Mesenchymal stem cell (in vitro differentiated cells and primary cell): ENCODE measurements around the gene EFCAB11.

Experiments used
- DNase-seq: peaks from one replicate; pipeline ENCODE4 v3.0.0-alpha.2; 2013
- H2AFZ ChIP-seq: one replicate; pipeline ENCODE4 v1.6.1; 2013; ENCODE audit warnings: low read depth, mild to moderate bottlenecking, control low read depth, inconsistent platforms, low read length, moderate library complexity
- H2AK5ac ChIP-seq: 2 replicates; pipeline ENCODE4 v1.6.1; 2013; ENCODE audit warnings: low read length, moderate library complexity, mild to moderate bottlenecking, inconsistent platforms; ENCODE audit not compliant: severe bottlenecking
- H2BK120ac ChIP-seq: one replicate; pipeline ENCODE4 v1.6.1; 2013; ENCODE audit warnings: low read depth, mild to moderate bottlenecking, inconsistent platforms, low read length, moderate library complexity
- H2BK12ac ChIP-seq, 2 experiments: one replicate each; pipeline ENCODE4 v1.6.1; 2013; ENCODE audit warnings: inconsistent platforms in 2 of 2, low read length in 2 of 2, mild to moderate bottlenecking in 2 of 2, moderate library complexity in 2 of 2, control low read depth in 1 of 2
- H2BK15ac ChIP-seq: one replicate; pipeline ENCODE4 v1.6.1; 2013; ENCODE audit warnings: mild to moderate bottlenecking, low read depth, inconsistent platforms; ENCODE audit not compliant: poor library complexity, severe bottlenecking
- H2BK5ac ChIP-seq: 2 replicates; pipeline ENCODE4 v1.6.1; 2013; ENCODE audit warnings: low read depth, mild to moderate bottlenecking, low read length, control low read depth, inconsistent platforms; ENCODE audit not compliant: poor library complexity, severe bottlenecking
- H3K14ac ChIP-seq, 2 experiments: one replicate each; pipeline ENCODE4 v1.6.1; 2013; ENCODE audit warnings: inconsistent platforms in 2 of 2, low read length in 2 of 2, control low read depth in 1 of 2, mild to moderate bottlenecking in 1 of 2, moderate library complexity in 1 of 2
- H3K18ac ChIP-seq, 2 experiments: one replicate each; pipeline ENCODE4 v1.6.1; 2013; ENCODE audit warnings: inconsistent platforms in 2 of 2, low read length in 2 of 2, control low read depth in 1 of 2, low read depth in 1 of 2, mild to moderate bottlenecking in 1 of 2
- H3K23ac ChIP-seq, 2 experiments: one replicate each; pipeline ENCODE4 v1.6.1; 2013; ENCODE audit warnings: inconsistent platforms in 2 of 2, low read length in 2 of 2, mild to moderate bottlenecking in 2 of 2, moderate library complexity in 2 of 2, control low read depth in 1 of 2
- H3K27ac ChIP-seq: 2 replicates; pipeline ENCODE4 v1.5.1; 2013; ENCODE audit warnings: mild to moderate bottlenecking, moderate library complexity, low read length, control low read depth, inconsistent platforms; ENCODE audit not compliant: poor library complexity, severe bottlenecking
- H3K27me3 ChIP-seq, 2 experiments: 2 replicates each; pipeline versions ENCODE4 v1.6.1 to v1.7.0; 2013; ENCODE audit warnings: low read length in 2 of 2, mild to moderate bottlenecking in 2 of 2, moderate library complexity in 2 of 2, control low read depth in 1 of 2, inconsistent platforms in 1 of 2; ENCODE audit not compliant: control insufficient read depth in 1 of 2, insufficient read depth in 1 of 2
- H3K36me3 ChIP-seq, 2 experiments: 2 replicates each; pipeline versions ENCODE4 v1.6.1 to v1.7.0; 2013; ENCODE audit warnings: low read length in 2 of 2, control low read depth in 1 of 2, inconsistent platforms in 1 of 2, low read depth in 1 of 2, mild to moderate bottlenecking in 1 of 2; ENCODE audit not compliant: insufficient read depth in 2 of 2, control insufficient read depth in 1 of 2
- H3K4ac ChIP-seq, 2 experiments: one replicate each; pipeline ENCODE4 v1.6.1; 2013; ENCODE audit warnings: inconsistent platforms in 2 of 2, low read length in 2 of 2, mild to moderate bottlenecking in 2 of 2, moderate library complexity in 2 of 2, control low read depth in 1 of 2, low read depth in 1 of 2
- H3K4me1 ChIP-seq: 2 replicates; pipeline ENCODE4 v1.6.1; 2013; ENCODE audit warnings: low read depth, low read length, control low read depth; ENCODE audit not compliant: control insufficient read depth, insufficient read depth
- H3K4me2 ChIP-seq: 2 replicates; pipeline ENCODE4 v1.6.1; 2013; ENCODE audit warnings: low read length, mild to moderate bottlenecking, inconsistent platforms; ENCODE audit not compliant: poor library complexity, severe bottlenecking
- H3K4me3 ChIP-seq, 2 experiments: 2 replicates each; pipeline versions ENCODE4 v1.5.1 to v1.7.0; 2013; ENCODE audit warnings: low read length in 2 of 2, mild to moderate bottlenecking in 2 of 2, control low read depth in 1 of 2, low read depth in 1 of 2; ENCODE audit not compliant: insufficient read depth in 1 of 2
- H3K79me1 ChIP-seq: replicated peaks from 2 replicates; pipeline ENCODE4 v1.6.1; 2013; ENCODE audit warnings: mild to moderate bottlenecking, control low read depth, low read length, inconsistent platforms; ENCODE audit not compliant: poor library complexity, severe bottlenecking
- H3K9ac ChIP-seq: 2 replicates; pipeline ENCODE4 v1.7.0; 2013; ENCODE audit warnings: mild to moderate bottlenecking, low read length, moderate library complexity
- H3K9me3 ChIP-seq: 2 replicates; pipeline ENCODE4 v1.7.0; 2013; ENCODE audit warnings: mild to moderate bottlenecking, low read length; ENCODE audit not compliant: control insufficient read depth
- H4K8ac ChIP-seq: one replicate; pipeline ENCODE4 v1.6.1; 2013; ENCODE audit warnings: inconsistent platforms, mild to moderate bottlenecking, low read length, moderate library complexity
- H4K91ac ChIP-seq: one replicate; pipeline ENCODE4 v1.6.1; 2013; ENCODE audit warnings: mild to moderate bottlenecking, low read length, inconsistent platforms
- WGBS: methylation state at CpG from one replicate; pipeline ENCODE4 v1.1.7; 2013; ENCODE audit warnings: mixed read lengths; 5-methylcytosine and 5-hydroxymethylcytosine counted together

Gene EFCAB11

GRCh38 chr14:89787525-89787924, 167.0 kb downstream of the EFCAB11 start:
- Histone ChIP-seq H3K27ac (no peak overlapping the region), H2BK15ac (no peak overlapping the region), H3K4me3 (no peak overlapping the region), H3K4me1 (peaks cover 4% of the 10 kb centered on the region), H2BK120ac (no peak overlapping the region), H3K18ac (no peak overlapping the region), H3K23ac (no peak overlapping the region), H3K9me3 (no peaks in the 10 kb centered on the region), H4K8ac (no peak overlapping the region), H3K4me2 (no peak overlapping the region), H2AK5ac (no peak overlapping the region), H3K9ac (no peak overlapping the region), H3K79me1 (no peaks in the 10 kb centered on the region), H2AFZ (no peak overlapping the region), H3K14ac (no peak overlapping the region), H3K36me3 (no peaks in the 10 kb centered on the region), H4K91ac (no peak overlapping the region), H3K27me3 (no peaks in the 10 kb centered on the region), H2BK5ac (no peak overlapping the region), H3K4ac (no peak overlapping the region), H2BK12ac (no peak overlapping the region)
- no peak for DNase-seq
- 91% methylated on average over 4 of the region's 4 CpGs for WGBS

GRCh38 chr14:89781046-89781445, 173.5 kb downstream of the EFCAB11 start:
- Histone ChIP-seq H2AK5ac (no peak overlapping the region), H3K4me1 (peaks cover 2% of the 10 kb centered on the region), H2BK15ac (no peak overlapping the region), H3K9ac (no peak overlapping the region), H3K36me3 (no peaks in the 10 kb centered on the region), H2AFZ (no peak overlapping the region), H3K23ac (no peak overlapping the region), H3K18ac (no peak overlapping the region), H3K4me2 (no peak overlapping the region), H3K4me3 (no peak overlapping the region), H2BK5ac (no peak overlapping the region), H3K79me1 (no peaks in the 10 kb centered on the region), H3K27ac (no peak overlapping the region), H2BK12ac (no peak overlapping the region), H3K9me3 (no peaks in the 10 kb centered on the region), H4K91ac (no peak overlapping the region), H4K8ac (no peak overlapping the region), H3K27me3 (no peaks in the 10 kb centered on the region), H3K14ac (no peak overlapping the region), H3K4ac (no peak overlapping the region), H2BK120ac (no peak overlapping the region)
- 91% methylated on average over 1 of the region's 4 CpGs for WGBS
- DNase-seq: no peak

- Histone ChIP-seq H2BK12ac (no peak overlapping the region), H4K8ac (no peak overlapping the region), H2BK5ac (no peak overlapping the region), H3K9ac (no peak overlapping the region), H2BK120ac (no peak overlapping the region), H3K18ac (no peak overlapping the region), H3K36me3 (no peaks in the 10 kb centered on the region), H3K23ac (no peak overlapping the region), H3K4me2 (no peak overlapping the region), H3K27me3 (no peaks in the 10 kb centered on the region), H2AK5ac (no peak overlapping the region), H3K4ac (no peak overlapping the region), H3K14ac (no peak overlapping the region), H3K4me3 (no peak overlapping the region), H2AFZ (no peak overlapping the region), H3K79me1 (no peaks in the 10 kb centered on the region), H3K9me3 (no peaks in the 10 kb centered on the region), H4K91ac (no peak overlapping the region), H3K4me1 (peaks cover 2% of the 10 kb centered on the region), H3K27ac (no peak overlapping the region), H2BK15ac (no peak overlapping the region)
- DNase-seq: no peak
- 93% methylated on average over 6 of the region's 8 CpGs for WGBS
These were observed 174.8 kb downstream of the EFCAB11 start for GRCh38 chr14:89779707-89780106.

DNA sequence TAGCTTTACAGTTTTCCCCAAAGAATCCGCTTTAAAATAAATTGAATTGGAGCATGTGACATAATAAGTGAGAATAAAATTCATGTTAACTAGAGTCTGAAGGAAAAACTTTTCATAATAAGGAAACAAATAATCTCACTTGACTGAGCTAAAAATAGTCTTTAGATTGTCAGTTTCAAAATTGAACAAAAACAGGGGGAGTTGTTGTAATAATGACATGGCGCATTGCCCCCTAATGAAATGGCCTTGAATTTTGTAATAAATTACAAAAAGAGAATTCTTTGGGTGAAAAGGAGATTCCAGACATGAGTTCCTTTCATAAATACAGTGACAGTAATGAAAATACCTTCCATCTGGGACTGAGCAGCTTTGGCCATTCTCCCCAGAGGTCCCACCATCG, 178.6 kb downstream of the EFCAB11 start:
- H2BK5ac ChIP-seq: no peak overlapping the region
- no peak overlapping the region for H4K91ac ChIP-seq
- peaks cover 9% of the 10 kb centered on the region for H3K4me1 ChIP-seq
- H3K9ac ChIP-seq: no peak overlapping the region
- DNase-seq: no peak
- no peaks in the 10 kb centered on the region for H3K9me3 ChIP-seq
- WGBS: 92% methylated on average over 2 of the region's 3 CpGs
- no peak overlapping the region for H2AFZ ChIP-seq
- H3K4me2 ChIP-seq: no peak overlapping the region
- H3K14ac ChIP-seq: no peak overlapping the region
- H2AK5ac ChIP-seq: no peak overlapping the region
- H2BK12ac ChIP-seq: no peak overlapping the region
- H3K23ac ChIP-seq: no peak overlapping the region
- no peak overlapping the region for H3K27ac ChIP-seq
- H4K8ac ChIP-seq: no peak overlapping the region
- peaks cover 0 to 6% of the 10 kb centered on the region in 2 experiments for H3K27me3 ChIP-seq
- H3K79me1 ChIP-seq: no peaks in the 10 kb centered on the region
- no peak overlapping the region for H3K18ac ChIP-seq
- H3K4me3 ChIP-seq: no peak overlapping the region
- H2BK15ac ChIP-seq: no peak overlapping the region
- H3K36me3 ChIP-seq: no peaks in the 10 kb centered on the region
- no peak overlapping the region for H2BK120ac ChIP-seq
- H3K4ac ChIP-seq: no peak overlapping the region
